Endothelial cell of umbilical vein (primary cell): ENCODE data around the gene MYOF.

ENCODE experiments used
- EZH2 ChIP-seq: IDR thresholded peaks from 2 replicates; pipeline ENCODE4 v1.6.1; 2012; ENCODE audit warnings: borderline replicate concordance, low read depth, mild to moderate bottlenecking, moderate library complexity, low read length, inconsistent platforms; ENCODE audit not compliant: severe bottlenecking
- JUN ChIP-seq: IDR thresholded peaks from 2 replicates; pipeline ENCODE4 v1.6.1; 2011; ENCODE audit warnings: borderline replicate concordance, low read depth; ENCODE audit not compliant: insufficient read length, insufficient read depth
- MAX ChIP-seq: IDR thresholded peaks from 2 replicates; pipeline ENCODE4 v1.6.1; 2011; ENCODE audit not compliant: insufficient read depth, insufficient read length
- MYC ChIP-seq: IDR thresholded peaks from one replicate; pipeline ENCODE4 v1.6.1; 2011; ENCODE audit warnings: mild to moderate bottlenecking, low read depth, low read length
- POLR2A ChIP-seq: IDR thresholded peaks from 2 replicates; pipeline ENCODE4 v1.6.1; 2012; ENCODE audit warnings: low read depth, mild to moderate bottlenecking, control low read depth, low read length
- POLR2AphosphoS5 ChIP-seq: IDR thresholded peaks from 2 replicates; pipeline ENCODE4 v1.6.1; 2012; ENCODE audit warnings: low read depth, mild to moderate bottlenecking, control low read depth, low read length, moderate library complexity; ENCODE audit not compliant: insufficient read depth
- TF ChIP-seq, protein P1 (sequence below), 2 donors: IDR thresholded peaks; 1 replicate in 1 of 2; 2 replicates in 1 of 2; pipeline ENCODE4 v1.5.1; 2011; ENCODE audit warnings: low read length in 2 of 2, mild to moderate bottlenecking in 2 of 2, moderate library complexity in 2 of 2, control low read depth in 1 of 2, inconsistent platforms in 1 of 2, low read depth in 1 of 2; ENCODE audit not compliant: insufficient read depth in 1 of 2; ENCODE audit errors: extremely low read depth in 1 of 2

GRCh38 chr10:93330824-93331223, 151.3 kb downstream of the MYOF start:
- TF ChIP-seq, protein P1, sequence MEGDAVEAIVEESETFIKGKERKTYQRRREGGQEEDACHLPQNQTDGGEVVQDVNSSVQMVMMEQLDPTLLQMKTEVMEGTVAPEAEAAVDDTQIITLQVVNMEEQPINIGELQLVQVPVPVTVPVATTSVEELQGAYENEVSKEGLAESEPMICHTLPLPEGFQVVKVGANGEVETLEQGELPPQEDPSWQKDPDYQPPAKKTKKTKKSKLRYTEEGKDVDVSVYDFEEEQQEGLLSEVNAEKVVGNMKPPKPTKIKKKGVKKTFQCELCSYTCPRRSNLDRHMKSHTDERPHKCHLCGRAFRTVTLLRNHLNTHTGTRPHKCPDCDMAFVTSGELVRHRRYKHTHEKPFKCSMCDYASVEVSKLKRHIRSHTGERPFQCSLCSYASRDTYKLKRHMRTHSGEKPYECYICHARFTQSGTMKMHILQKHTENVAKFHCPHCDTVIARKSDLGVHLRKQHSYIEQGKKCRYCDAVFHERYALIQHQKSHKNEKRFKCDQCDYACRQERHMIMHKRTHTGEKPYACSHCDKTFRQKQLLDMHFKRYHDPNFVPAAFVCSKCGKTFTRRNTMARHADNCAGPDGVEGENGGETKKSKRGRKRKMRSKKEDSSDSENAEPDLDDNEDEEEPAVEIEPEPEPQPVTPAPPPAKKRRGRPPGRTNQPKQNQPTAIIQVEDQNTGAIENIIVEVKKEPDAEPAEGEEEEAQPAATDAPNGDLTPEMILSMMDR (IDR thresholded peaks at IDR 0.05; ENCODE audit: extremely low read depth in 1 of 2, insufficient read depth in 1 of 2, low read depth in 1 of 2, low read length in 2 of 2): no peak
- no peak for TF ChIP-seq POLR2AphosphoS5
- TF ChIP-seq EZH2: no peak
- no peak for TF ChIP-seq JUN
- no peak for TF ChIP-seq POLR2A
- TF ChIP-seq MYC: no peak
- no peak for TF ChIP-seq MAX
